GM18951 (cell line): ENCODE measurements around the gene HOXA5.

Source experiments
- POLR2A ChIP-seq: IDR thresholded peaks from 4 replicates; pipeline ENCODE4 v1.6.1; 2011; ENCODE audit warnings: mild to moderate bottlenecking; ENCODE audit not compliant: insufficient read length, insufficient read depth; ENCODE audit errors: extremely low read depth
- in situ Hi-C: fragments of 300-500 bp; cut with MboI; formaldehyde crosslinking; loops from one replicate; pipeline ENCODE4 v1.12.0; 2022; ENCODE audit warnings: low sequenced_read_pairs, mixed read lengths, inconsistent platforms; ENCODE audit not compliant: unreplicated experiment

Gene HOXA5

GRCh38 chr7:27105301-27106031 lies 38.0 kb downstream of the HOXA5 start:
- in situ Hi-C loops, result no loop called here
- TF ChIP-seq POLR2A, result no peak

- in situ Hi-C loops, result no loop called here
- no peak for TF ChIP-seq POLR2A
These were observed 39.0 kb downstream of the HOXA5 start for GRCh38 chr7:27104341-27105058.

DNA sequence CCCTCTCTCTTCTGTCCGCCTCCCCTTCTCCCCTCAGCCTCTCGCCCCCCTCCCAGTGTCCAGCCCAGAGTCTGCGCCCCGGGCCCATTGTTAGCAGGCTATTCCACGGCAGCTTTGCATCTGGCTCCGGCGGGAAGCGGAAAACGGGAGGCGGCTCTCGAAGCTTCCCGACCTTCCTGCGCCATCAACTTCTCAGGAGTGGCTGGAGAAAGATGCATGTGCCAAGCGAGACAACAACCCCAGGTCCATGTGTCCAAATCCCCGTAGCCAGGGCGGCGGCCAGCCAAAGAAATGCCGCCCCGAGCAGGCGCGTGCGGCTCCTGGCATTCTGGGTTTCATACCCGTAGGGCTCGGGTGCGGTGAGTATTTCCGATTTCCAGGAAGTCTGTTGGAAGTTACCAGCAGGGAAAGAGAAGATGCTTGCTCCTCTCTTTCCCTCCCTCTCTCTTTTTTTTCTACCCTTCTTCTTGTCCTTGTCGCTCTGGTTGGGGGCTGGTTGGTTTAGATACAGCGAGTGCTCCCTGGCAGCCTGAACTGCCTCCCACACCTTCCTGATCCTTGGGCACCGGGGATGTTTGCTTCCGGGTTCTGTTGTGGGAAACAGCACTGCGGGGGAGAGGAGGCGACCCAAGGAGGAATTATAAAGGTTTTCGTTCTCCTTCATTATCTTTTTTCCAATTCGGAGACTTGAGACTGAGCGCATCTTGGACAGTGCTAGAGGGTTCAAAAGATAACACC lies 39.8 kb downstream of the HOXA5 start:
- no peak for TF ChIP-seq POLR2A
- in situ Hi-C loops, result no loop called here

- no peak for TF ChIP-seq POLR2A
- in situ Hi-C loops, result no loop called here
These were observed 40.7 kb downstream of the HOXA5 start, which contains the start of gene HOXA2 for GRCh38 chr7:27102581-27103442. HOXA2 (minus strand) TSS chr7:27102683; CDS start chr7:27102500, 183 bp downstream.

GRCh38 chr7:27101957-27102580 lies 41.4 kb downstream of the HOXA5 start:
- in situ Hi-C loops, result no loop called here

DNA sequence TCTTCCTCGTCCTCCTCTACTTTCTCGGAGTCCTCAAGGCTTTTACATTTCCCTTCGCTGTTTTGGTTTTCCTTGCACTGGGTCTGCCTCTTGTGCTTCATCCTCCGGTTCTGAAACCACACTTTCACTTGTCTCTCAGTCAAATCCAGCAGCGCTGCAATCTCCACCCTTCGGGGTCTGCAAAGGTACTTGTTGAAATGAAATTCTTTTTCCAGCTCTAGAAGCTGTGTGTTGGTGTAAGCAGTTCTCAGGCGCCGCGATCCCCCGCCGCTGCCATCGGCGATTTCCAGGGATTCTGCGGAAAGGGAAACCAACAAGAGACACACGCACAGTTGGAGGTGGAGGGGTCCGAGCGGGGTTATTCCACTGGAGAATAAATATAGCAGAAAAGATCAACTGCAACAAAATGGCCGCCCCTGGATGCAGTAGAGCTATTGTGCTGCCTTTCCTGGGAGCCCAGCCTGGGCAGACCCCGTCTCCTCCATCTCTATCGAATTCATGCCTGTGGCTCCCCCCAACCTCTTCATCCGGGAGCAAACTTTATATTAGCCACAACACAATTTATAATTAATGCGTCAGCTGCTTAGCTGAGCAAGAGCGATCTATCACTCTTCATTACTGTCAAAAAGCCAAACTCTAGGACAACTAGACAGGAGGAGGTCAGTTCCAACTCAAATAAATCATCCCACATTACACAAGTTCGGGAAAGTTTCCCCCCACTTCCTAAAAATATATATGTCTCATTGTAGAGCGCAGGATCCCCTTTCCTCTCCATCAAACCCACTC lies 42.1 kb downstream of the HOXA5 start:
- no peak for TF ChIP-seq POLR2A

More at GRCh38 chr7:27101957-27102580, 41.4 kb downstream of the HOXA5 start:
- no peak for TF ChIP-seq POLR2A

DNA sequence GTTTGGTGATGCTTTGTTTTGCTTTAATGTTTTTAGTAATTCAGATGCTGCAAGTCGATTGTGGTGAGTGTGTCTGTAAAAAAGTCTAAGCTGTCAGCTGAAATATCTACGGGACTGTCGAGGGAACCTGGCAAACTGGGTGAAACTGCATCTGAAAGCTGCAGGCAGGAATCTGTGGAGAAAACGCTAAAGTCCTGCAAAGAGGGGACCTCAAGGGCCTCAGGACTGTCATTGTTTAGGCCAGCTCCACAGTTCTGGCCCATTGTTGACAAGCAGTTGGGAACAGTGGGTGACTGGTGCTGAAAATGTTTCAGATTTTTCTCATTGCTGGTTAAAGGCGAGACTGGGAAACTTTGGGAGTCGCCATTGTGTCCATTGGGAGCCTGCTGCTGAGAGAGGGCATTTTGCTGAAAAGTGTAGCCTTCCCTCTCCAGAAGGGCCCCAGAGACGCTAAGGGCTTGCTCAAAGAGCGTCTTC lies 42.7 kb downstream of the HOXA5 start:
- no peak for TF ChIP-seq POLR2A
- in situ Hi-C loops, result no loop called here

More for the DNA sequence above, 42.1 kb downstream of the HOXA5 start:
- in situ Hi-C loops, result no loop called here

GRCh38 chr7:27099453-27100370 lies 43.8 kb downstream of the HOXA5 start:
- TF ChIP-seq POLR2A, result no peak
- in situ Hi-C loops, result no loop called here

GRCh38 chr7:27098578-27099451 lies 44.7 kb downstream of the HOXA5 start:
- in situ Hi-C loops, result no loop called here
- TF ChIP-seq POLR2A, result no peak
